ENCODE measurements around the gene RDH13. TPM values are rescaled to one million over a fixed set of nuclear protein-coding genes. Genes with fewer than 3 reads are reported as not detected.
"Not testable (repeated sequence)": the region's sequence is repeated elsewhere in the genome, so short reads cannot be mapped to it uniquely, and the experiment has no call there.

Gene RDH13
- total RNA-seq, 4 donors from 2014 or later = 2.6 to 48.7 (median 17.1) TPM

- Histone ChIP-seq H3K4me1 (no peaks in the 10 kb centered on the region), H3K27me3 (no peaks in the 10 kb centered on the region), H3K9me3 (no peaks in the 10 kb centered on the region), H3K27ac (no peak overlapping the region), H3K4me3 (no peak overlapping the region), H3K36me3 (no peaks in the 10 kb centered on the region)
- TF ChIP-seq CTCF (IDR thresholded peaks at IDR 0.05) = no peak
- TF ChIP-seq POLR2A (IDR thresholded peaks at IDR 0.05) = no peak
- intact Hi-C loops (cut with DNase I; ENCODE audit: low total_unique reads) = no loop called here
- no peak for DNase-seq
Measured at GRCh38 chr19:55024111-55024510, 38.8 kb downstream of the RDH13 start.

- H3K27me3 ChIP-seq; H3K4me3 ChIP-seq; H3K9me3 ChIP-seq; H3K36me3 ChIP-seq; H3K27ac ChIP-seq; H3K4me1 ChIP-seq; DNase-seq; intact Hi-C loops (cut with DNase I; ENCODE audit: low total_unique reads): not testable (repeated sequence)
Measured at GRCh38 chr19:55020351-55020750, 42.6 kb downstream of the RDH13 start.

- no peak for TF ChIP-seq POLR2A (IDR thresholded peaks at IDR 0.05)
- no peak for TF ChIP-seq CTCF (IDR thresholded peaks at IDR 0.05)
- Histone ChIP-seq H3K27me3 (no peaks in the 10 kb centered on the region), H3K27ac (no peak overlapping the region), H3K4me1 (no peaks in the 10 kb centered on the region), H3K36me3 (no peaks in the 10 kb centered on the region), H3K9me3 (no peaks in the 10 kb centered on the region), H3K4me3 (no peak overlapping the region)
- no peak for DNase-seq
- intact Hi-C loops (cut with DNase I; ENCODE audit: low total_unique reads) = no loop called here
Measured at GRCh38 chr19:55018633-55019032, 44.3 kb downstream of the RDH13 start.

GRCh38 chr19:55018216-55018615 is 44.7 kb downstream of the RDH13 start:
- Histone ChIP-seq H3K27me3 (no peaks in the 10 kb centered on the region), H3K9me3 (no peaks in the 10 kb centered on the region), H3K27ac (no peak overlapping the region), H3K4me1 (no peaks in the 10 kb centered on the region), H3K4me3 (no peak overlapping the region), H3K36me3 (no peaks in the 10 kb centered on the region)
- intact Hi-C loops (cut with DNase I; ENCODE audit: low total_unique reads) = no loop called here
- DNase-seq = no peak
- TF ChIP-seq POLR2A (IDR thresholded peaks at IDR 0.05) (no peak), CTCF (IDR thresholded peaks at IDR 0.05) (no peak)

GRCh38 chr19:55016017-55016416 is 46.9 kb downstream of the RDH13 start:
- H3K9me3 ChIP-seq = no peaks in the 10 kb centered on the region
- TF ChIP-seq CTCF (IDR thresholded peaks at IDR 0.05) = no peak
- TF ChIP-seq POLR2A (IDR thresholded peaks at IDR 0.05) = no peak
- no peaks in the 10 kb centered on the region for H3K4me1 ChIP-seq
- H3K27ac ChIP-seq = no peak overlapping the region
- H3K36me3 ChIP-seq = no peaks in the 10 kb centered on the region
- H3K27me3 ChIP-seq = no peaks in the 10 kb centered on the region
- no peak overlapping the region for H3K4me3 ChIP-seq
- no peak for DNase-seq
- intact Hi-C loops (cut with DNase I; ENCODE audit: low total_unique reads) = no loop called here

GRCh38 chr19:55015126-55015525 is 47.8 kb downstream of the RDH13 start:
- TF ChIP-seq CTCF (IDR thresholded peaks at IDR 0.05) (no peak), POLR2A (IDR thresholded peaks at IDR 0.05) (no peak)
- Histone ChIP-seq H3K27ac (no peak overlapping the region), H3K27me3 (no peaks in the 10 kb centered on the region), H3K36me3 (no peaks in the 10 kb centered on the region), H3K4me1 (no peaks in the 10 kb centered on the region), H3K9me3 (no peaks in the 10 kb centered on the region), H3K4me3 (no peak overlapping the region)
- no peak for DNase-seq
- intact Hi-C loops (cut with DNase I; ENCODE audit: low total_unique reads) = no loop called here
